Caki2 (cell line): ENCODE data around the gene CMC2. TPM values are rescaled to one million over a fixed set of nuclear protein-coding genes. Genes with fewer than 3 reads are reported as not detected.

Experiments
- DNase-seq: peaks from one replicate; pipeline ENCODE4 v3.0.0-alpha.2; 2015; ENCODE audit warnings: low read depth
- in situ Hi-C: cut with HindIII; loops from 2 replicates; pipeline ENCODE4 v1.10.0; 2016; ENCODE audit warnings: low sequenced_read_pairs, low pct_unique_long_range_greater_than_20kb, mixed read lengths
- total RNA-seq: library from RNA; depleted of rRNA; stranded (reverse); fragments of >200 nt; shearing (Covaris generic); gene quantifications from 2 replicates; pipeline ENCODE4 v1.2.3, GENCODE V29; 2014; ENCODE audit warnings: low replicate concordance; rRNA removed

Gene CMC2
- total RNA-seq: 92.4 and 112 TPM in 2 replicates

DNA sequence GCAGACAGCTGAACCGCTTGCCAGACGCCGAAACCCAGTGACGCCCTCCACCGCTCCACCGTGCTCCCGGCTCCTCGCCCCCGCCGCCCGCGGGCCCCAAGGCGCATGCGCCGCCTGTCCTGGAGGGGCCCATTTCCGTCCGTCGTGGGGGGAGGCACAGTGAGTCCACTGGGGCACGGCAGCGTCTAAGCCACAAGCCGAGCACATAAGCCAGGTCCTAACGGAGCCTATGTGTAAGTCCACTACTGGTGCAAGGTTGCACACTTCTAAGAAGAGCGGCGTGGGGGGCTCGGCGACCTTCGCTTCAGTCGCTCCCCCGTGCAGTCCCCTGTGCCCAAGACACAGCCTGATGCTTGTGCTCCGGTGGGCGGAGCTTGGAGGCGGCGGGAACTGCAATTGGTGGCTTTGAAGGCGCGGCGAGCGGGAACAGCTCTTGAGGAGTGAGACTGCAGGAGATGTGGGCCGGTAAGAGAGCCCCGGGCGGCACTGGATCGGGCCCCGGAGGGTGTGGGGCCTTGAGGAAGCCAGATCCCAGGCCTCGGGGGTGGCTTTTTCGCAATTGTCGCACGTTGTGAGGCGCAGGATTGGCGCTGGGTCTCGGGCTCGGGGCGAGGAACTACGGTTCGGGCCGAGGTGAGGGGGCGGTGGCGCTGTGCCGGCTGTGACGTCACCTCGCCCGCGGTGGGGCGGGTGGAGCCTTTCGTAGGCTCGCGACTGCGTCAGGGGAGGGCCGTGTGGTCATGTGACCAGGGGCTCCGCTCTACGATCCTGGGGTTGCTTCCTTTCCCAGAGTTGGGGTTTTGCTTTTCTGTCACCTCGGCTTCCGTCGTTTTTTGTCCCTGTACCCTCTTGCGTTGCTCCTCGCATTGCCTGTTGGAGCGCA, at the start of gene CMC2, which contains the start of gene CENPN:
TSS of gene CMC2 (minus strand) at position 73 of the 883 bp plus-strand sequence. CDS start 9,491 bp downstream, outside the sequence.
TSS of gene CENPN (plus strand) at position 402 of the 883 bp plus-strand sequence. CDS start 4,726 bp downstream, outside the sequence.
- in situ Hi-C loops: no loop called here
- DNase-seq: peak; percentile 98

DNA sequence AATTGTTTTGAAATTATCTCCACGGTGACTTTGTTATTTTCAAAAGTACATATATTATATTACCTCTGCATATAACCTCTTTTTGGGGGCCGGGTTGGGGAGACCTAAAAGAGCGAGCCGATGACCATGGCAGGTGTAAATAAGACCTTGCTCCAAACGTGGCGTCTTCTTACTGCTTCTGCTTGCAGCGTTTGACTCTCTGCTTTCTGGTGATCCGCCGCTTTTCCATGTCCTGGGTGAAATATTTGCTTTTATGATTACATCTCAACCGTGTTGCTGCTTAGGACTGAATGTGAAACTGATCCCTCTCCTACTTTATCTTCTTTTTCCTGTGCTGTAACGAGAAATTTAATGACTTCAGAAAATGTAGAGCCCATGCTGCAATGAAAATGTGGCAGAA, 47.1 kb upstream of the CMC2 start:
- in situ Hi-C loops: no loop called here
- DNase-seq: no peak

DNA sequence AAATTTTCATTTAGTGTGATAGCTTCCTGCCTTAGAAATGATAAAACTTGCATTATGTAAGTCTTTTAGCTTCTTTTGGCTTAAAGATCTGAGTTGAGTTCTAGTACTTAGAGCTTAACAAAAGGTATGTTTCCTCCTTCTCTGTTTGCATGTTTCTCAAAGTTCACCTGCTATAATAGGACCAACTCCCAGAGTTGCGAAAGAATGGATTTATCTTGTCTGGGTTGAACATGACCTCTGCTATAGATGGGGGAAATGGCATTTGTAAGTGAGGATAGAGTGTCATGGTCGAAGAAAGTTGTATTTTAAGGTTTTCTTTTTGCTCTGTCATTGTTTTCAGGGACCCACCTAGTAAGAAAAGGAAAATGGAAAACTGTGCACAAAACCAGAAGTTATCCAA, 36.1 kb upstream of the CMC2 start:
- no peak for DNase-seq
- in situ Hi-C loops: no loop called here

DNA sequence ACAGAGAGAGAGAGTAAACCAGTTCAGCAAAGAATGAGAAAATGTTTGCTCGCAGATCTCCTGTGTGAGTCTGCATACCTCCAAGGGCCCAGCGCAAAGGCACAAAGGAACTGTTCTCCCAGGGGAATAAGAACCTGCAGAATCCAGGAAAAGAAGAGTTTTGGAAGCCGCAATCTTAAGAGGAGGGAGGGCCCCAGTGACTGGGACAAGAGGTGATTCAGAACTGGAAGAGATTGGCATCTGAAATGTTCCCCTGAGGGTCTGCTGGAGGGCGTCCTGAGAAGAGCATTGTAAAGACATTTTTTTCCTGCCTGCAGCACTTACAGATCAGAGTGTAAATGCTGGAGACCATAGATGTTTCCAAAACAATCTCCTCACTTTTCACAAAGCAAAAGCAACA, 35.0 kb upstream of the CMC2 start:
- DNase-seq: no peak
- in situ Hi-C loops: no loop called here

DNA sequence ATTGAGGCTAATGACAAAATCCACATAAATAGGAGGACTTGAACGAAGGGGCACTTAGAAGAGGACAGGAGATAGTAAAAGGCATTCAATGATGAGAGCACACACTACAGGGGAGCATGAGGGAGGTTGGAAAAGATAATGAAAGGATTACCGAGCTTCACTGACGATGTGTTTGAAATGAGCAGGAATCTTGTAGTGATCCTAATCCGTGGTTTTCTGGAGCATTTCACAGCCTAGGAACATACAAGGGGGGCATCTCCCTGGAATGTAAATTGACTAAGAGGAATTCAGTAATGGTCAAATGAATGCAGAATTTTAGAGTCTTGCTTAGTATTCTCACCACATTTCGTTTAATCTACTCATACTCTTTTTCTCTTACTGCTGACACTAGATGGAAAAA, 34.2 kb upstream of the CMC2 start:
- in situ Hi-C loops: no loop called here

DNA sequence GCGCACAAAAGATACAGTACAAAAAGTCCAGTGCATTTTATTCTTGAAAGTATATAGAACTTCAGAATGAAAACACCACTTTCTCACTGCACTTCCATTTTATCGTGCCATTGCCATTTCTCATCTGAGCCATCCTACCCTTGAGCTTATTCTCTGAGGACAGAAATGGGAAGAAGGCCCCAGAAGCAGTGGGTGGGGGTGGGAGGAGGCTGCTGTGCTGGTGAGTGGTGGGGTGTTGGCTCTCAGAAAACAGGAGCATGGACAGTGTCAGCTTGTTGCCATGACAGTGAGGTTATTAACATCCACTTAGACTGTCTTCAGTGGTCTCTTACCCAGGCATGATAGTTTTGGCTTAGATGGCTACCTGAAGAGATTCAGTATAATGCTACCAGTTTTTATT, 33.4 kb upstream of the CMC2 start:
- in situ Hi-C loops: no loop called here

More for the DNA sequence above, 34.2 kb upstream of the CMC2 start:
- no peak for DNase-seq

DNA sequence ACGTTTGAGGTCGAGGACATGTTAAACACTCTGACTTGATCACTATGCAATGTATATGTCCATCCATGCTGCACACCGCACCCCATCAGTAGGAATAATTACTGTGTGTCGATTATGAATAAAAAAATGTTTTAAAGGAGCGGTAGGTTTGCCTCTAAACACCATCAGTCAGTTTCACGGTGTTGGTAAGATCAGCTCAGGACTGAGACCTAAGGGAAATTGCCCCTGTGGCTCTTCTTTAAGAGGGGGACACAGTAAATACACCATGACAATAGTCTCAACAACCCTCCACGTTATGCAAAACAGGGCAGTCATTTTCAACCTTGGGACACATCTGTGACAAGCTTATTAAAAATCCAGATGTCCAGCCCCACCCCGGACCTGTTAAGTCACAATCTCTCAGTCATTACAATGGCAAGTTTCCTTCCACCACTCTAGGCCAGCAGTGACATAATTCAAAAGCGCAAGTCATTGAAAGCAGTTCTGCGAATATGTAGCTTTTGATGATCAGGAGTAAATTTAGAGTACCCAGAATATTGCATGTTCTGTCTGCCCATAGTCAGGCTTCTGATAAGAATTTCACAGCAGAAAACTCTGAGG, 30.2 kb upstream of the CMC2 start:
- peak; percentile 3 for DNase-seq
- in situ Hi-C loops: no loop called here

More for the DNA sequence above, 33.4 kb upstream of the CMC2 start:
- no peak for DNase-seq

DNA sequence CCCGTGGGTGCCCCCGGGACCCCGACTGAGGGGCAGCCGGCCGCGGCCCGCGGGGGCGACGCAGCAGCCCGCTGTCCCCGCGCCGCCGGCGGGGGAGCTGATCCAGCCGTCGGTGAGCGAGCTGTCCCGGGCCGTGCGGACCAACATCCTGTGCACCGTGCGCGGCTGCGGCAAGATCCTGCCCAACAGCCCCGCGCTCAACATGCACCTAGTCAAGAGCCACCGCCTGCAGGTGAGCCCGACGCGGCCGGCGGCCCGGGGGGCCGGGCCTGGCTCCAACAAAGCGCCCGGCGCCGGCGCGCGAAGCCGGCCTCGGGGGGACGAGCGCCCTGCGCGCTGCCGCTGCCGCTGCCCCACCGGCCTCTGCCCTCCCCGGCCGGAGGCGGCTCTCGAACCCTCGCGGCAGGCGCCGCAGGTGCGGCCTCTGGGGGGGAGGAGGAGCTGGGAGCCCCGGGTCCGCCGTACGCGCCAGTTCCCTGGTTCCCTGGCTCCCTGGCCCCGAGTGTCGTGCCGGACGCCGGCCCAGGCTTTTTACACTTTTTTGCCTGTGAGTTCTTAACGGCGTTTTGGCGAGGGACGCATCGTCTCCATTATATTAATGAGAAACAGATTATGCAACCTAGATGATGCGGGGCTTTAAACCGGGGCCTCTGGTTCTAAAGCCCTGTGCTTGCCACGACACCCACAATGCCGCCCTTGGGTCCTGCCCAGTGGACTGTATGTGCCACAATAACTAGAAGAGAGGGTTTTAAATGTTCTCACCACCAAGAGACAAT, 29.5 kb upstream of the CMC2 start:
- in situ Hi-C loops: no loop called here
- peak; percentile 41 for DNase-seq

DNA sequence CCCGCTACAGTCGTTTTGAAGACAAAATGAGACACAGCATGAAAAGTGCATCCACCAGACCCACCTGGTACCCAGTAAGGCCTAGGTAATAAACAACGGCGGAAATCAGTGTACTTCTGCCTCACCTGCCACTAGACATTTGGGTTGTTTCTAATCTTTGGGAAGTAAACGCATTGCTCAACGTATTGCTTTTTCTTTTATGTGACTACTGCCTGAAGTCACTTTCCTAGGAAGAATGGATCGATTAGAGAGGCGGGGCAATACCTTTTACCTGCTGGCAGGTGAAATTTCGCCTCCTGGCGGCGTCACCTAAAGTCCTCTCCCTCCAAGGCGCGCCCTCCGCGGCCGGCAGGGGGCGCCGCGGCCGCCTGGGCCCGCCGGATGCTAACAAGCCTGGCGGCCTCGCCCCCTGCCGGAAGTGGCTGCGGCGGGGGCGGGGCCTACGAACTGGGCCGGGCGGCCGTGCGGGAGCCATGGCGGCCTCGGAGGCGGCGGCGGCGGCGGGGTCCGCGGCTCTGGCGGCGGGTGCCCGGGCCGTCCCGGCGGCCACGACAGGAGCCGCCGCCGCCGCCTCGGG, 28.8 kb upstream of the CMC2 start, which contains the start of gene ATMIN:
TSS of gene ATMIN (plus strand) at position 445 of the 577 bp plus-strand sequence. CDS start at position 474, 29 bp downstream.
- DNase-seq: peak; percentile 75
- in situ Hi-C loops: no loop called here

DNA sequence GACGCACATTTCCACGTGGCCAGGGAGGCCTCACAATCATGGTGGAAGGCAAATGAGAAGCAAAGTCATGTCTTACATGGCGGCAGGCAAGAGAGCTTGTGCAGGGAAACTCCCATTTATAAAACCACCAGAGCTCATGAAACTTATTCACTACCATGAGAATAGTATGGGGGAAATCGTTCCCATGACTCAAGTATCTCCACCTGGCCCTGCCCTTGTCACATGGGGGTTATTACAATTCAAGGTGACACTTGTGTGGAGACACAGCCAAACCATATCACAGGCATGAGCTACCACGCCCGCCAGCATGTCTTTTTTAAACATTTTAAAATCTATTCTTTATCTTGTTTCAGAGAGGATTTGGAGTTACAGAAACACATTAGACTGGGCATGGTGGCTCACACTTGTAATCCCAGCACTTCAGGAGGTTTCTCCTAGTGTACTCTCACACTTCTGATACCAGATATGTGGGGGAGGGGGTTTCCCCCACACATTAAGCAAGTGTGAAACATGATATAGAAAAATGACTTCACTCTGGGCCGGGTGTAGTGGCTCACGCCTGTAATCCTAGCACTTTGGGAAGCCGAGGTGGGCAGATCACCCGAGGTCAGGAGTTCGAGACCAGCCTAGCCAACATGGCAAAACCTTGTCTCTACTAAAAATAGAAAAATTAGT, 23.4 kb upstream of the CMC2 start:
- in situ Hi-C loops: no loop called here
- no peak for DNase-seq

DNA sequence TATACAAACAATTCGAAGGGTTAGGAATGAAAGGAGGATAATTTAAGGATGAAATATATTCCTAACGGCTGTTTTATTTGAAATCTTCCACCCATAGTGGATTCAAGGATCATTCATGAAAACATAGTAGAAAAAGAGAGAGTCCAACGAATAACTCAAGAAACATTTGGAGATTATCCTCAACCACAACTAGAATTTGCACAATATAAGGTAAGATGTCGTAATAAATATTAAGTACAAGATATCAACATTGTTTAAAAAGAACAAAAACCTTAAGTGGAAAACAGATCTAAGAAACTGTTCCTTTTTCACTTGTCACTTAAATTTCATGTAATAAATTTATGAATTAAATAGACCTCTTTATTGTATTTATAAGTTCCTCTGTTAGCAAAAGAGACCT, 19.7 kb upstream of the CMC2 start:
- no peak for DNase-seq
- in situ Hi-C loops: no loop called here

DNA sequence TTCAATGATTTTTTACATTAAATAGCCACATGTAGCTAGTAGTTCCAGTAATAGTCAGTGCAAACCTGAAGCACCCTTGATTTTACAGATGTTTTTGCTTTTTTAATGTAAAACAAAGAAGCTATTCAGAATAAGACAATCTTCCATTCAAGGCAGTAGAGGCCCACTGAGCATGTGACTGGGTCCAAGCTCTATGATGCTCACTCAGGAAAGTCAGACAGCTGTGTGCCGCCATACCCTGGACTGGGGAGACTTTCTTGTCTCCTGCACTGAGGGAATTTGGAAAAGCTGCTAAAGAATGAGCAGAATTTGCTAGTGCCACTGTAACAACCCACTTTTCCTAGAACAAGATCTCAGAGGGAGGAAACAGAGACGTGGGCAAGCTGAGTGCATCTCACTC, 11.8 kb upstream of the CMC2 start:
- in situ Hi-C loops: no loop called here
- no peak for DNase-seq

DNA sequence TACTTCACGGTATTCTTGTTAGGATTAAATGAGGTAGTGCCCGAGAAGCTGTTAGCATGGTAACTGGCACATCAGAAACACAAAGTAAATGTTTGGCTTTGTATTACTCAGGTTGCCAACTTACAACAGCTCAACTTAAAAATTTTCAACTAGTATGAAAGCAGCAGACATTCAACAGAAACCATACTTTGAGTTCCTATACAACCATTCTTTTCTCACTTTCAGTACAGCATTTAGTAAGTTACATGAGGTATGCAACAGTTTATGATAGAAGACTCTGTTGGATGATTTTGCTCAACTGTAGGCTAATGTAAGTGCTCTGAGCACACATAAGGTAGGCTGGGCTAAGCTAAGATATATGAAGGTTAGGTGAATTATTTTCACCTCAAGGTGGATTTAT, 8.0 kb upstream of the CMC2 start:
- no peak for DNase-seq
- in situ Hi-C loops: no loop called here

DNA sequence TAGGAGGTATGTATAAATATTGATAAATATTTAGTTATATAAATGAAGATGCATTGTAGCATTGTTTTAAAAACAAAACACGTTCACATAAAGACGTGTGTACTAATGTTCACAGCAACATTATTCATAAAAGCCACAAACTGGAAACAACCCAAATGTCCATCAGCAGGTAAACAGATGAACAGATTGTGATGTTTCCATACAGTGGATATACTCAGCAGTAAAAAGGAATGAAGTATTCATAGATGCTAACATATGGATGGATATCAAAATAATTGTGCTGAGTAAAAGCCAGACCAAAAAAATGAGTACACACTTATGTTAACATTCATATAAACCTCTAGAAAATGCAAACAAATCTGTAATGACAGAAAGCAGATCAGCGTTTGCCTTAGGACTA, 6.3 kb upstream of the CMC2 start:
- DNase-seq: no peak
- in situ Hi-C loops: no loop called here

DNA sequence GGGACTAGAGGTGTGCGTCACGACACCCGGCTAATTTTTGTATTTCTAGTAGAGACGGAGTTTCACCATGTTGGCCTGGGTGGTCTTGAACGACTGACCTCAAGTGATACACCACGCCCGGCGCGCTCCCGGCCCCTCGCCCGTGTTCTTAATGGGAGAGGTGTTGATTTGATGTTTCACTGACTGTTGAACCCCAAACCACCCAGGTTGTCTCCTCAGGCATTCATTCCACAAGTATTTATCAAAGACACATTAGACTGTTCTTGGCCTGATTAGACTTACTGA, 1.8 kb upstream of the CMC2 start:
- in situ Hi-C loops: no loop called here
- no peak for DNase-seq

DNA sequence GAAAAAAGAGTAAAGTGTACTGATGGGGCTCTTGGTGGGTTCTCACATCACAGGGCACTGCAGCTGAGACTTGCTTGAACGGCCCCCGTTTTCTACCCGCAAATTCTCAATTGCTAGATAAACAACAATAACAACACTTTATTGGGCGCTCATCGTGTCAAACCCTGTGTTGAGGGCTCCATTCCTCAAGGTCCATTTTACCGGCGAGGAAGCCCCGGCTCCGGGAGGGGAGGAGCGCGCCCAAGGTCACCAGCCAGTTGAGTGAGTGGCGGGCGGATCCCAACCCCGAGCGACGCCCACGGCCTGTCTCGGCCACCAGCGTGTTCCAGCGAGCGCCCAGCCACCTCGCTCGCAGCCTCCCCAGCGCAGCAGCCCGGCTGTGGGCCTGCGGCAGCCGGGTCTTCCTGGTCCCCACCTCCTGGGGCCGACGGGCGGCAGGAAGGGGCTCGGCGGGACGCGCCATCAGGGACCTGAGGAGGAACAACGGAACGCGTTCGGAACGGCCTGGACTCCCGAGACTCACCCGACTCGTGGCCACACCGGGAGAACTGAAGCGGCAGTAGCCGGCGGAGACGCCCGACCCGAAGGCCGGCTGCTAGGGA, 373 bp downstream of the CMC2 start:
- no peak for DNase-seq
- in situ Hi-C loops: no loop called here

DNA sequence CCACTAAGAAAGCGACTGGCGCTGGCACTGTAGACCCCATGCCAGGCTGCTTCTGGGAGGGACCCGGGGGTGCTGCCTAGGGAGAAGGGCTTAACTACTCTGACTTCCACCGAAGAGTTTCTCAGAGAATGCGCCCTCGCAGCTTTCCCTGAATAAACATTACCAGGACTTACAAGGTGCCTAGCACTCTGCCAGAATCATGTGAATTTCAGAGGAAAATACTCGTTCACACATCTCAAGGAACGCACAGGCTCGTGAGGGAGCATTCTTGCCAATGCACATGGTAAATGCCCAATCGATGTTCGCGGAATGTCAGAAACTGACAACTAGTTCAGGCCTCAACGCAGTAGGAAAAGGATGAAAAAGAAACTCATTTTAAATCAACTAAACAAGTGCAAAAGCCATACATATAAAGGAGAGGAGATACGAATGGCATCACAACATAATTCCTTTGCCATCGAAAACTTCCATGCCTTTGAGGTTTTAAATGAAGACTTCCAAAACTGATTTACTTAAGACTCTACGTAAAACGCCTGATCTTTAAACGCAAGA, 999 bp downstream of the CMC2 start:
- no peak for DNase-seq
- in situ Hi-C loops: no loop called here
